GM19025 (cell line): ENCODE results near the gene CCDC78.

Experiments used
- ATAC-seq: cut with Tn5 transposase; IDR thresholded peaks from one replicate; pipeline ENCODE4 v1.9.1; 2021; ENCODE audit warnings: mild to moderate bottlenecking, low read depth, moderate library complexity; ENCODE audit not compliant: unreplicated experiment

Gene CCDC78

GRCh38 chr16:740764-741505 lies 14.7 kb upstream of the CCDC78 start, which contains the start of gene CIAO3:
Gene CIAO3, minus strand, starts transcription at chr16:740997. Its CDS starts 12 bp downstream, at chr16:740985.
- ATAC-seq: peak; percentile 63

GRCh38 chr16:740459-740763 lies 14.2 kb upstream of the CCDC78 start:
- ATAC-seq: peak; percentile 10

GRCh38 chr16:739560-740458 lies 13.6 kb upstream of the CCDC78 start:
- ATAC-seq: no peak

- ATAC-seq: no peak
These were observed 10.8 kb upstream of the CCDC78 start for GRCh38 chr16:736936-737481.

- no peak for ATAC-seq
These were observed 9.8 kb upstream of the CCDC78 start for GRCh38 chr16:735982-736453.

GRCh38 chr16:734981-735881 lies 9.0 kb upstream of the CCDC78 start:
- ATAC-seq: no peak

GRCh38 chr16:734208-734980 lies 8.2 kb upstream of the CCDC78 start:
- no peak for ATAC-seq

GRCh38 chr16:733382-734207 lies 7.4 kb upstream of the CCDC78 start:
- no peak for ATAC-seq

- ATAC-seq: no peak
These were observed 6.7 kb upstream of the CCDC78 start for GRCh38 chr16:732936-733335.

GRCh38 chr16:732332-732731 lies 6.1 kb upstream of the CCDC78 start:
- no peak for ATAC-seq

- no peak for ATAC-seq
These were observed 4.6 kb upstream of the CCDC78 start for GRCh38 chr16:730666-731509.

- no peak for ATAC-seq
These were observed 3.8 kb upstream of the CCDC78 start for GRCh38 chr16:729768-730665.

GRCh38 chr16:728890-729744 lies 2.9 kb upstream of the CCDC78 start:
- no peak for ATAC-seq

- ATAC-seq: peak; percentile 40
These were observed 2.1 kb upstream of the CCDC78 start for GRCh38 chr16:728131-728889.

GRCh38 chr16:727291-727977 lies 1.2 kb upstream of the CCDC78 start:
- no peak for ATAC-seq
